Gastroesophageal sphincter (tissue), 4 donors: ENCODE measurements around the gene SCN4A. TPM values are rescaled to one million over a fixed set of nuclear protein-coding genes. Genes with fewer than 3 reads are reported as not detected.

Experiments used
- ATAC-seq: fragments of 150-250 bp; one replicate; pipeline ENCODE4 v1.9.1; 2016; ENCODE audit warnings: mild to moderate bottlenecking, moderate library complexity
- H3K27ac ChIP-seq, 4 donors: fragments of 200-600 bp; sonication (generic) in 3 of 4; 1 replicate in 3 of 4; 2 replicates in 1 of 4; pipeline ENCODE4 v1.5.1; 2016 to 2019
- H3K27me3 ChIP-seq: fragments of 200-600 bp; sonication (generic); one replicate; pipeline ENCODE4 v1.5.1; 2019
- H3K36me3 ChIP-seq, 2 donors: fragments of 200-600 bp; sonication (generic); one replicate each; pipeline ENCODE4 v1.5.1; 2019; ENCODE audit warnings: control low read depth in 1 of 2
- H3K4me1 ChIP-seq, 3 donors: fragments of 200-600 bp; sonication (generic); 1 replicate in 2 of 3; 2 replicates in 1 of 3; pipeline ENCODE4 v1.5.1; 2016 to 2019; ENCODE audit warnings: control low read depth in 2 of 3
- H3K4me3 ChIP-seq, 2 donors: fragments of 200-600 bp; sonication (generic); one replicate each; pipeline ENCODE4 v1.5.1; 2019; ENCODE audit warnings: mild to moderate bottlenecking in 1 of 2, moderate library complexity in 1 of 2
- H3K9me3 ChIP-seq, 3 donors: fragments of 200-600 bp; sonication (generic); one replicate each; pipeline ENCODE4 v1.5.1; 2017 to 2019; ENCODE audit warnings: control low read depth in 2 of 3
- CTCF ChIP-seq, 4 experiments: fragments of 200-600 bp in 2 of 4; fragments of 450-650 bp in 2 of 4; sonication (generic) in 1 of 4; IDR thresholded peaks; one replicate each; pipeline ENCODE4 v1.5.1; 2017 to 2019; ENCODE audit warnings: antibody characterized with exemption in 4 of 4, mild to moderate bottlenecking in 2 of 4, moderate library complexity in 2 of 4
- EP300 ChIP-seq: sonication (generic); formaldehyde crosslinking; IDR thresholded peaks from one replicate; pipeline ENCODE4 v1.6.1; 2017; ENCODE audit warnings: antibody characterized with exemption, mild to moderate bottlenecking
- POLR2A ChIP-seq, 2 donors: fragments of 450-650 bp; IDR thresholded peaks; one replicate each; pipeline ENCODE4 v1.6.1; 2017; ENCODE audit warnings: antibody characterized with exemption in 2 of 2, mild to moderate bottlenecking in 2 of 2, moderate library complexity in 1 of 2
- POLR2AphosphoS5 ChIP-seq: sonication (generic); formaldehyde crosslinking; IDR thresholded peaks from one replicate; pipeline ENCODE4 v1.6.1; 2017; ENCODE audit warnings: antibody characterized with exemption
- WGBS, 2 donors: methylation state at CpG; one replicate each; pipeline ENCODE4 v1.1.5; 2018; ENCODE audit warnings: low coverage in 1 of 2; 5-methylcytosine and 5-hydroxymethylcytosine counted together
- total RNA-seq, 4 donors: library from RNA; depleted of rRNA; stranded (reverse); fragments of >200 nt; gene quantifications; one replicate each; pipeline ENCODE4 v1.1.0, GENCODE V29; 2016

Gene SCN4A
- total RNA-seq, 4 donors from 2014 or later = 0.15 to 0.47 (median 0.35) TPM

- Histone ChIP-seq H3K36me3 (no peaks in the 10 kb centered on the region), H3K27me3 (peaks cover 10% of the 10 kb centered on the region), H3K9me3 (no peaks in the 10 kb centered on the region), H3K27ac (peak overlapping the region in 3 of 4 donors; percentile 20 to 48 (median 29)), H3K4me1 (no peaks in the 10 kb centered on the region), H3K4me3 (no peak overlapping the region)
- ATAC-seq = no peak
- 41 to 51% methylated on average over 4 to 5 of the region's 5 CpGs for WGBS, 2 donors
- TF ChIP-seq POLR2A (IDR thresholded peaks at IDR 0.05) = no peak
- TF ChIP-seq CTCF (IDR thresholded peaks at IDR 0.05) = peak in 2 of 4 experiments; percentile 7 to 22
Measured at GRCh38 chr17:64016231-64016784, 43.6 kb upstream of the SCN4A start.

GRCh38 chr17:64015447-64015846 is 42.7 kb upstream of the SCN4A start:
- peaks cover 16% of the 10 kb centered on the region for H3K27me3 ChIP-seq
- H3K27ac ChIP-seq = no peak overlapping the region
- 91 to 100% methylated on average over 4 to 6 of the region's 6 CpGs for WGBS, 2 donors
- no peaks in the 10 kb centered on the region for H3K36me3 ChIP-seq
- no peak for ATAC-seq
- no peak overlapping the region for H3K4me3 ChIP-seq
- H3K4me1 ChIP-seq = no peaks in the 10 kb centered on the region
- TF ChIP-seq CTCF (IDR thresholded peaks at IDR 0.05) (no peak), POLR2AphosphoS5 (no peak), EP300 (no peak), POLR2A (IDR thresholded peaks at IDR 0.05) (no peak)
- H3K9me3 ChIP-seq = no peaks in the 10 kb centered on the region

GRCh38 chr17:64009571-64010402 is 37.1 kb upstream of the SCN4A start:
- ATAC-seq = peak; percentile 22
- no peaks in the 10 kb centered on the region for H3K36me3 ChIP-seq
- H3K4me1 ChIP-seq = peaks cover 0 to 36% (median 13%) of the 10 kb centered on the region in 3 donors
- TF ChIP-seq EP300 (no peak), POLR2AphosphoS5 (no peak)
- no peaks in the 10 kb centered on the region for H3K9me3 ChIP-seq
- 47 to 69% methylated on average over 3 to 8 of the region's 8 CpGs for WGBS, 2 donors
- no peak overlapping the region for H3K4me3 ChIP-seq
- peaks cover 26% of the 10 kb centered on the region for H3K27me3 ChIP-seq
- no peak overlapping the region for H3K27ac ChIP-seq

GRCh38 chr17:64008830-64009229 is 36.1 kb upstream of the SCN4A start:
- WGBS, 2 donors = 35% methylated on average over 2 of the region's 4 CpGs; no CpG with 5 or more reads in 1 of the 2 donors
- TF ChIP-seq EP300 (no peak), CTCF (IDR thresholded peaks at IDR 0.05) (no peak), POLR2AphosphoS5 (no peak), POLR2A (IDR thresholded peaks at IDR 0.05) (no peak)
- peaks cover 26% of the 10 kb centered on the region for H3K27me3 ChIP-seq
- peaks cover 0 to 36% (median 13%) of the 10 kb centered on the region in 3 donors for H3K4me1 ChIP-seq
- H3K27ac ChIP-seq = peak overlapping the region in 1 of 4 donors; percentile 47
- H3K36me3 ChIP-seq = no peaks in the 10 kb centered on the region
- H3K9me3 ChIP-seq = no peaks in the 10 kb centered on the region
- no peak for ATAC-seq
- H3K4me3 ChIP-seq = no peak overlapping the region

- 27 to 83% methylated on average over 1 to 5 of the region's 5 CpGs for WGBS, 2 donors
- peaks cover 25% of the 10 kb centered on the region for H3K27me3 ChIP-seq
- H3K4me1 ChIP-seq = peaks cover 0 to 36% (median 13%) of the 10 kb centered on the region in 3 donors
- peak overlapping the region in 2 of 4 donors; percentile 37 to 47 for H3K27ac ChIP-seq
- no peak for ATAC-seq
- TF ChIP-seq POLR2A (IDR thresholded peaks at IDR 0.05) (no peak), EP300 (no peak), CTCF (IDR thresholded peaks at IDR 0.05) (no peak), POLR2AphosphoS5 (no peak)
- H3K9me3 ChIP-seq = no peaks in the 10 kb centered on the region
- no peak overlapping the region for H3K4me3 ChIP-seq
- no peaks in the 10 kb centered on the region for H3K36me3 ChIP-seq
Measured at GRCh38 chr17:64008346-64008745, 35.6 kb upstream of the SCN4A start.
